Lung microvascular endothelial cell (primary cell): ENCODE data around the gene NPIPB5. TPM values are rescaled to one million over a fixed set of nuclear protein-coding genes. Genes with fewer than 3 reads are reported as not detected.
"Not testable (repeated sequence)": the region's sequence is repeated elsewhere in the genome, so short reads cannot be mapped to it uniquely, and the experiment has no call there.

Experiments
- DNase-seq, 2 donors: peaks; one replicate each; pipeline versions ENCODE4 v3.0.0 to v3.0.0-alpha.2; 2010; ENCODE audit warnings: low read depth in 2 of 2
- total RNA-seq: library from RNA; depleted of rRNA; stranded (reverse); fragments of >200 nt; gene quantifications from 2 replicates; pipeline ENCODE4 v1.2.1, GENCODE V29; 2014

Gene NPIPB5
- total RNA-seq: 28.5 and 63.1 TPM in 2 replicates

DNA sequence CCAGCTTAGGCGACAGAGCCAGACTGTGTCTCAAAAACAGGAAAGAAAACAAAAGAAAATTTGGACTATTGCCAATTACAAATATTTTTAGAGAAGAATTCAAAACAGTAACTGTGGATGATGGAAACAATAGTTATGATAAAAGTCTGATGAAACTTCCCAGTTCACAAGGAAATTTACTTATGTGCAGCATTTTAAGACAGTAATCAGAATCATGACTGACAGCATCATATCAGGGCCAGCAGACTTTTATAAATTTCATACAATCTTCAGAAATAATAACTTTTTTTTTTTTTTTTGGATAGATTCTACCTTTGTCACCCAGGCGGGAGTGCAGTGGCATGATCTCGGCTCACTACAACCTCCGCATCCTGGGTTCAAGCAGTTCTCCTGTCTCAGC lies at the start of gene NPIPB5:
Gene NPIPB5 (plus strand): TSS at position 301 of the 400 bp plus-strand sequence. CDS start 2,911 bp downstream, outside the sequence.
- not testable (repeated sequence) for DNase-seq

DNA sequence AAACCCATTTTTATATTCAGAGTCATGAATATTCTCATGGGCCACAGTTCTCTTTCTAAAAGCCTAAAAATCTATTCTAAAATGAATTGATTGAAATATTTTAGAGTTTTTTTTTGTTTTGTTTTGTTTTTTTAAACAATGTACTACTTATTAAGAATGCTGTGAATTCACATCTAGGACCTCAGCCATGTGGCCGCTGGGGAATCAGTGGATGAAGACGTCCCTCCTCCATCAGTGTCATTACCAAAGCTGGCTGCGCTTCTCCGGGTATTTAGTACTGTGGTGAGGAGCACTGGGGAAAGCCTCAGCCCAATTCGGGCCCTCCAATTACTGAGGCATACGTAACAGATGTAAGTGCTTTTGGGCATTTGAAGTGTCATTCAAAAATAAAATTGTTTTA lies 41.8 kb upstream of the NPIPB5 start:
- DNase-seq: not testable (repeated sequence)

DNA sequence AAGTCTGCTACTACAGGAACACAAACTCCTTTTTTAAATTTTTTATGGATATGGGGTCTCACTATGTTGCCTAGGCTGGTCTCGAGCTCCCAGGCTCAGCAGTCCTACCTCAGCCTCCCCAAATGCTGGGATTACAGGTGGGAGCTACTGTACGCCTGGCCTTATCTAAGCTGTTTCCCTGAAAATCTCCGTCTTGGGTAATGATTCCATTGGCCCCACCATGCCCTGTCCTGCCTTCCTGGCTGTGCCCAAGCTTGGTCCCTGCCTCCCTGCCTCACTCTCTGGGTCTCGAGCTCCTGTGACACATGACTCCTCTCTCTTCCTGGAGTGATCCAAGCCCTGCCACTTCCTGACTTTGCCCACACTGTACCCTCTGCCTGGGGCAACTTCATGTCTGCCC lies 27.3 kb downstream of the NPIPB5 start:
- not testable (repeated sequence) for DNase-seq

DNA sequence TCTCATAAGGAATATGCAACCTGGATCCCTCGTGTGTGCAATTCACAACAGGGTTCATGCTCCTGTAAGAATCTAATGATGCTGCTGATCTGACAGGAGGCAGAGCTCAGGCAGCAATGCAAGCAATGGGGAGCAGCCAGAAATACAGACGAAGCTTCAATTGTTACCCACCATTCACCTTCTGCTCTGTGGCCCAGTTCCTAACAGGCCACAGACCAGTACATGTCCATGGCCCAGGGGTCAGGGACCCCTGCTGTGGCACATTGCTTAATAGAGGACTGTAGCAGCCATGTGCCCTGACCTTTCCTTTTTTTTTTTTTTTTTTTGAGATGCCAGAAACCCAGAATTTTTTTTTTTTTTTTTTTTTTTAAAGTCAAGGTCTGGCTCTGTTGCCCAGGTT lies 34.1 kb downstream of the NPIPB5 start:
- DNase-seq: not testable (repeated sequence)

DNA sequence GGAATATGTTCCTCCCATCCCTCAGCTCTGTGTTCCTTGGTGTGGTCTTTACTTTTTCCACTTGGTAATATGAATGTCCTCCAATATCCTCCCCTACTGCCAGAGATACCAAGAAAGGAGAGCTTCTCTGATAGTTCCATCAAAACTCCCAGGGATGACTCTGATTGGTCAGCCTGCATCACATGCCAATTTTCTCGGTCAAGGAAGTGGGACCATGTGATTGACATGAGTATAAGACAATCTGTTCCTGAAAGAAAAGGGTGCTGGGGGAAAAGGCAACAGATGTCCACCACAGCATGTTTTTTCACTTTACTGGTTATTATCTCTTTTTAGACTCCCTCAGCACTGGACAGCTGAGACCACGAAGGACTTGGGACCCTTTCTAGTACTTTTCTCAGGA lies 35.9 kb downstream of the NPIPB5 start:
- not testable (repeated sequence) for DNase-seq

GRCh38 chr16:22547170-22547765 lies 36.6 kb downstream of the NPIPB5 start:
- not testable (repeated sequence) for DNase-seq

DNA sequence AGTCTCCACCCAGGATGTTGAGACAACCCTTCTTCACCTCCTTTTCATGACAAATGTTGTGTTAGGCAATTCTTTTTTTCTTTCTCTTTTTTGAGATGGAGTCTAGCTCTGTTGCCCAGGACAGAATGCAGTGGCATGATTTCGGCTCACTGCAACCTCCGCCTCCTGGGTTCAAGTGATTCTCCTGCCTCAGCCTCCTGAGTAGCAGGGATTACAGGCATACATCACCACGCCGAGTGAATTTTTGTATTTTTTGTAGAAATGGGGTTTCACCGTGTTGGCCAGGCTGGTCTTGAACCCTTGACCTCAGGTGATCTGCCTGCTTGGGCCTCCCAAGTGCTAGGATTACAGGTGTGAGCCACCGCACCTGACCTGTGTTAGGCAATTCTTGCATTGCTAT lies 39.2 kb downstream of the NPIPB5 start:
- DNase-seq: not testable (repeated sequence)

DNA sequence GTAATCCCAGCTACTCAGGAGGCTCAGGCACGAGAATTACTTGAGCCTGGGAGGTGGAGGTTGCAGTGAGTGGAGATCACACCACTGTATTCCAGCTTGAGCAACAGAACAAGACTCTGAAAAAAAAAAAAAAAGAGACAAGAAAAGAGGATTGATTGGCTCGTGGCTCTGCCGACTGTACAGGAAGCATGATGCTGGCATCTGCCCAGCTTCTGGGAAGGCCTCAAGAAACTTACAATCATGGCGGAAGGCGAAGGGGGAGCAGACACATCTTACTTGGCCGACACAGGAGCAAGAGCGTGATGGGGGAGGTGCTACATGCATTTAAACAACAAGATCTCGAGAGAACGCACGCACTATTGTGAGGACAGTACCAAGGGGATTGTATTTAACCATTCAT lies 40.5 kb downstream of the NPIPB5 start:
- DNase-seq: not testable (repeated sequence)

DNA sequence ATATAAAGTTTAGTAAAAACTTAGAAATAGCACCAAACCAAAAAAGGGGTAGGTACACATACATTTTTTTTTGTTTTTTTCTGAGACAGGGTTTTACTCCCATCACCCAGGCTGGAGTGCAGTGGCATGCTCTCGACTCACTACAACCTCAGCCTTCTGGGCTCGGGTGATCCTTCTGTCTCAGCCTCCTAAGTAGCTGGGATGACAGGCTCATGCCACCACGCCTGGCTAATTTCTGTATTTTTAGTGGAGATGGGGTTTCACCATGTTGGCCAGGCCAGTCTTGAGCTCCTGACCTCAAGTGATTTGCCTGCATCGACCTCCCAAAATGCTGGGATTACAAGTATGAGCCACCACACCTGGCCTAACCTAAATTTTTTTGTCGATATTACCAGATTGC lies 41.0 kb downstream of the NPIPB5 start:
- DNase-seq: not testable (repeated sequence)

- DNase-seq: not testable (repeated sequence)
These were observed 46.1 kb downstream of the NPIPB5 start for GRCh38 chr16:22556759-22557158.

Other genes starting within 250 kb of the NPIPB5 start
- gene POLR3E, start 213.5 kb upstream of the NPIPB5 start, total RNA-seq: 20.0 and 31.0 TPM in 2 replicates
- 23.1 and 29.4 TPM in 2 replicates for gene CDR2, start 136.3 kb upstream of the NPIPB5 start, total RNA-seq